Glutamatergic neuron (in vitro differentiated cells): ENCODE data around the gene PLD1. TPM values are rescaled to one million over a fixed set of nuclear protein-coding genes. Genes with fewer than 3 reads are reported as not detected.

Source experiments
- DNase-seq: peaks from one replicate; pipeline ENCODE4 v3.0.0; 2022
- H3K27ac Mint-ChIP-seq: one replicate; pipeline ENCODE4 v1.8.0; 2020; ENCODE audit warnings: mild to moderate bottlenecking, mixed read lengths, inconsistent platforms; ENCODE audit not compliant: unreplicated experiment
- H3K27me3 Mint-ChIP-seq: one replicate; pipeline ENCODE4 v1.8.0; 2020; ENCODE audit warnings: mild to moderate bottlenecking, moderate library complexity, mixed read lengths, inconsistent platforms; ENCODE audit not compliant: unreplicated experiment
- H3K36me3 Mint-ChIP-seq: one replicate; pipeline ENCODE4 v1.8.0; 2020; ENCODE audit warnings: mild to moderate bottlenecking, mixed read lengths, inconsistent platforms; ENCODE audit not compliant: unreplicated experiment
- H3K4me1 Mint-ChIP-seq: one replicate; pipeline ENCODE4 v1.8.0; 2020; ENCODE audit warnings: mild to moderate bottlenecking, low read depth, mixed read lengths, inconsistent platforms; ENCODE audit not compliant: unreplicated experiment
- H3K4me3 Mint-ChIP-seq: one replicate; pipeline ENCODE4 v1.8.0; 2020; ENCODE audit warnings: mild to moderate bottlenecking, mixed read lengths, inconsistent platforms; ENCODE audit not compliant: unreplicated experiment
- H3K9me3 Mint-ChIP-seq: one replicate; pipeline ENCODE4 v1.8.0; 2020; ENCODE audit warnings: mild to moderate bottlenecking, moderate library complexity, mixed read lengths, inconsistent platforms; ENCODE audit not compliant: unreplicated experiment
- total RNA-seq: library from RNA; stranded (reverse); fragmentation: NEBNext Ultra II Directional; extraction: Animal tissue kit (Norgen Biotek cat#: 25700); gene quantifications from one replicate; pipeline ENCODE4 v1.2.1, GENCODE V29; 2021; ENCODE audit not compliant: unreplicated experiment
- TF ChIP-seq, protein P1 (sequence below): fragments of 200-600 bp; sonication (generic); IDR thresholded peaks from one replicate; pipeline ENCODE4 v1.5.0; 2021; ENCODE audit not compliant: partially characterized antibody, unreplicated experiment

PLD1 gene
- total RNA-seq, 1 donor from 2014 or later: 0.61 TPM

DNA sequence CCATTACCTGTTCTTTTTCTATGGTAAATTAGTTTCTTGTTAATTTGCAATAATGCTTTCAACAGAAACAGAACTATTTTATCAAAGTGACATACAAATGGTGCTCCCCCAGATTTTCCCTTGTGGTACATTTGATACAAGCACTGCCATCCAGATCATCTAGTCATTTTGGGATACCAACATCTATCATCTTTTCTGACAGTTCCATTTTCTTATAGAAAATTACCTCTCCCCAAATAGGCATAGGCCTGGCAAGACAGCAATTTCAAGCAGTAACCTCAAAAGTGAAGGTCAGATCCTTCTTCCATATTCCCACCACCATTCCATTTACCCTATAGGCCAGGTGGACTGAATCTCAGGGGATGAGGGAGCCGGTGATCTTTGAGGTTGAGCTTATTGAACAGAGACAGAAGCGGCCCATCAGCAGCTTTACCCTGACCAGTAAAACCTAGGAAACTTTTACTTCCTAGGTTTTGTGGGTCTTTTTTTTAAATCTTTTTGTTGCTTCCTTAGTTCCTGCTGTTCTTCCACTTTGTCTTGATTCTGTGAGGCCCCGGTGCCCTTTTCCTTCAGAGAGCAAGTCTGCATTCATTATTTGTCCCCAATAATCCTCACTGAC is 3.1 kb upstream of the PLD1 start:
- no peaks in the 10 kb centered on the region for H3K9me3 Mint-ChIP-seq
- H3K36me3 Mint-ChIP-seq: peaks cover 5% of the 10 kb centered on the region
- TF ChIP-seq, protein P1, sequence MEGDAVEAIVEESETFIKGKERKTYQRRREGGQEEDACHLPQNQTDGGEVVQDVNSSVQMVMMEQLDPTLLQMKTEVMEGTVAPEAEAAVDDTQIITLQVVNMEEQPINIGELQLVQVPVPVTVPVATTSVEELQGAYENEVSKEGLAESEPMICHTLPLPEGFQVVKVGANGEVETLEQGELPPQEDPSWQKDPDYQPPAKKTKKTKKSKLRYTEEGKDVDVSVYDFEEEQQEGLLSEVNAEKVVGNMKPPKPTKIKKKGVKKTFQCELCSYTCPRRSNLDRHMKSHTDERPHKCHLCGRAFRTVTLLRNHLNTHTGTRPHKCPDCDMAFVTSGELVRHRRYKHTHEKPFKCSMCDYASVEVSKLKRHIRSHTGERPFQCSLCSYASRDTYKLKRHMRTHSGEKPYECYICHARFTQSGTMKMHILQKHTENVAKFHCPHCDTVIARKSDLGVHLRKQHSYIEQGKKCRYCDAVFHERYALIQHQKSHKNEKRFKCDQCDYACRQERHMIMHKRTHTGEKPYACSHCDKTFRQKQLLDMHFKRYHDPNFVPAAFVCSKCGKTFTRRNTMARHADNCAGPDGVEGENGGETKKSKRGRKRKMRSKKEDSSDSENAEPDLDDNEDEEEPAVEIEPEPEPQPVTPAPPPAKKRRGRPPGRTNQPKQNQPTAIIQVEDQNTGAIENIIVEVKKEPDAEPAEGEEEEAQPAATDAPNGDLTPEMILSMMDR: no peak
- H3K27ac Mint-ChIP-seq: no peak overlapping the region
- no peak for DNase-seq
- no peak overlapping the region for H3K4me3 Mint-ChIP-seq
- peaks cover 2% of the 10 kb centered on the region for H3K4me1 Mint-ChIP-seq
- peaks cover 6% of the 10 kb centered on the region for H3K27me3 Mint-ChIP-seq

DNA sequence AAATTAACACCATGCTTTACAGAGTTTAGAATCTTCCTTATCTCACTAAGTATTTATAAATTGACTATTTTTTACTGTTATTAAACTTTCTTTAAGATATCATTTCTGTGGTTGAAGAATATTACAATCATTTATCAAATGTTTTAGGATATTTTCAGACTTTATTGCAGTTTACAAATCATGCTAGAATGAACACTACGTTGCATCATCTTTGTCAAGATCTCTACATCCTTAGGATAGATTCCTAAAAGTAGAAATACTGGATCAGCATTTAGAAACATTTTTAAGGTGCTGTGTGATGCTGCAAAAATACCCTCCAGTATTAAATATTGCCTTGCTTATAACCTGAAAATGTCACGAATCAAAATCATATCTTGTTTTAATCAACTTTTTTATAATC is 2.5 kb upstream of the PLD1 start:
- DNase-seq: no peak
- H3K4me1 Mint-ChIP-seq: peaks cover 2% of the 10 kb centered on the region
- H3K9me3 Mint-ChIP-seq: no peaks in the 10 kb centered on the region
- no peak overlapping the region for H3K27ac Mint-ChIP-seq
- H3K36me3 Mint-ChIP-seq: peaks cover 5% of the 10 kb centered on the region
- H3K27me3 Mint-ChIP-seq: peaks cover 6% of the 10 kb centered on the region
- no peak overlapping the region for H3K4me3 Mint-ChIP-seq
- TF ChIP-seq, protein P1: no peak

DNA sequence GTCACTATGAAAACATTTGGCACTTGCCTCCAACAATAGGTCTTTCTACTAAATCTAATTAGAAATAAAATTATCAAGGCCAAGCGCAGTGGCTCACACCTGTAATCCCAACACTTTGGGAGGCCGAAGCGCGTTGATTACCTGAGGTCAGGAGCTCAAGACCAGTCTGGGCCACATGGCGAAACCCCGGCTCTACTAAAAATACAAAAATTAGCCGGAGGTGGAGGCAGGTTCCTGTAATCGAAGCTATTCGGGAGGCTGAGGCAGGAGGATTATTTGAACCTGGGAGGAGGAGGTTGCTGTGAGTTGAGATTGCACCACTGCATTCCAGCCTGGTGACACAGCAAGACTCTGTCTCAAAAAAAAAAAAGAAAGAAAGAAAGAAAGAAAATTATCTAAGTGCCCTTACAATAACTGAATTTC is 1.6 kb upstream of the PLD1 start:
- Mint-ChIP-seq H3K4me1 (peaks cover 2% of the 10 kb centered on the region), H3K36me3 (peaks cover 5% of the 10 kb centered on the region), H3K27ac (no peak overlapping the region), H3K4me3 (no peak overlapping the region), H3K9me3 (no peaks in the 10 kb centered on the region), H3K27me3 (peaks cover 6% of the 10 kb centered on the region)
- no peak for DNase-seq
- TF ChIP-seq, protein P1: no peak

DNA sequence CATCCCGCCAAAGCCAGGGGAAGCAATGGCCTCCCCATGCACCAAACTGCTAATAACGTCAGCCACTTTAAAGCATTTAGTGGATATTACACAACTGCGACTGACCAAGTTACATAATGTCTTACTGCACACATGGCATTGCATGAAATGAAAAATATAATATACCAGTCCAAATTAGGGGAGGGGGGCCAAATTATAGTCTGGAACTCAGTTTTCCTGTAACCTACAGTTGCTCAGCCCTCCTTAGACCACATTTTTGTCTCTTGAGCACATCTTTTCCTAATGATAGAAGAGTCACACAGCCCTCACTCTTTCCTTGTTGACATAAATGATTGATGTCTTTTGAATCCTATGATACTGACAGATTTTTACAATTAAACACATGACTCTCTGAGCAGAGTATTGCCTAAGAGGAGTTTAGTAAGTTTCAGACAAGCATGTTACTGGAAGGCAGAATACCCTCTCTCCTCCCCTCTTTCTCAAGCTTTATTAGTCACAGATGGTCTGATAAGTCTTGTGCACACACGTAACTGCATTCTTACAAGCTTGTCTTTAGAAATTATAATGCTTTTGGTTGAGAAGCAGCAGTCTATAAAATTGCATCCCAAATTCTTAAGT is 1.1 kb upstream of the PLD1 start:
- peaks cover 6% of the 10 kb centered on the region for H3K27me3 Mint-ChIP-seq
- no peak overlapping the region for H3K27ac Mint-ChIP-seq
- no peak for DNase-seq
- peaks cover 5% of the 10 kb centered on the region for H3K36me3 Mint-ChIP-seq
- TF ChIP-seq, protein P1: no peak
- H3K4me3 Mint-ChIP-seq: peak overlapping the region; percentile 4
- no peaks in the 10 kb centered on the region for H3K9me3 Mint-ChIP-seq
- H3K4me1 Mint-ChIP-seq: peaks cover 2% of the 10 kb centered on the region

DNA sequence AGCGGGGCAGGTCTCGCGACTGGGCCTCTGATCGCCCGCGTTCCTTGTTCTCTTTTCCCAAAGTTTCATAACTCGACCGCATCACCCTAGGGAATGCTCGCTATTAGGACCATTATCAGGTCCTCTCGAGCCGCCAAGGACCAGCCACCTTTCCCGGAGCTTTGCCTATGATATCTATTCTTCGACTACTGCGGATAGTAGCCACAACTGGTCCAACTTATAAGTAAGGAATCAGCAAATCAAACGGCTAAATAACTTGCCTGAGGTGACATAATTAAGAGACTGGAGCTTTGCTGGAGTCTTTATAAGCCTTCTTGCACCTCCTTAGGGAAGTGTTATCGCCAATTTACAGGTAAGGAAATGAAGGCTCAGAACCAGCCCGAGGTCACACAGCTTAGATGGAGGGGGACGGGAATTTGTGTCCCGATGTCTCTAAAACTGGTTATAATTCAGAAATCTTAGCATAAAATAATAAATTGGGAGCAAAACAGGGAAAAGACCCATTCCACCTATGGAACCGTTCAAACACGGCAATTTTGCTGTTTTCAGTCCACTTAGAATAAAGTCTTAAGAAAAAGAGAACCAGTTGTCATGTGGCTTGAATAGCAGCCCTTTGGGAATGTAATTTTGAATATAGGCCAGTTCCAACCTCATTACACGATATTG is 479 bp upstream of the PLD1 start:
- Mint-ChIP-seq H3K36me3 (peaks cover 5% of the 10 kb centered on the region), H3K4me1 (peaks cover 2% of the 10 kb centered on the region), H3K27me3 (peaks cover 6% of the 10 kb centered on the region), H3K27ac (no peak overlapping the region), H3K4me3 (peak overlapping the region; percentile 82), H3K9me3 (no peaks in the 10 kb centered on the region)
- DNase-seq: no peak
- TF ChIP-seq, protein P1: no peak
